Iris pigment epithelial cell (primary cell): Measurements from ENCODE around the gene TXNRD1.

ENCODE experiments used
- DNase-seq: peaks from one replicate; pipeline ENCODE4 v3.0.0-alpha.2; 2011; ENCODE audit warnings: low read depth

Gene TXNRD1

GRCh38 chr12:104350211-104351056, 134.9 kb downstream of the TXNRD1 start:
- no peak for DNase-seq

GRCh38 chr12:104351057-104351983, 135.7 kb downstream of the TXNRD1 start:
- no peak for DNase-seq

DNA sequence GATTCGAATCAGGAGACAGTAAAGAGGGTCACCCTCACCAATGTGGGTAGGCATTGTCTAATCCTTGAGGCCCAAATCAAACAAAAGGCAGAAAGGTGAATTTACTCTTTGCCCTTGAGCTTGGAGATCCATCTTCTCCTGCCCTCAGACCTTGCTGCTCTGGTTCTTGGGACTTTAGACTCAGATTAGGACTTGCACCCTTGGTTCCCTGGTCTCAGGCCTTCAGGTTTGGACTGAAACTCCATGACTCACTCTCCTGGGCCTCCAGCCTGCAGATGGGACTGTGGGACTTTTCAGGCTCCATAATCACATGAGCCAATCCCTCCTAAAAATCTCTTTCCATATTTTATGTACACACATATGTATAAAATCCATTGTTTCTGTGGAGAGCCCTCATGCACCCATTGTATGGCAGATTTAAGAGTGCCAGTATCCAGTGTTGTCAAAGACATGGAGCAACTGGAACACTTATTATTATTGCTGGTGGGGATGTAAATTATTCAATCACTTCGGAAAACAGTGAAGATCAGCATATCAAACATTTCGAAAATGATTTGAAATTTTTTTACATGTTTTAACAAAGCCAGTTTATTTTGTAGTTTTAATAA, 136.6 kb downstream of the TXNRD1 start:
- DNase-seq: peak; percentile 63

- no peak for DNase-seq
Measured at GRCh38 chr12:104353012-104353981, 137.7 kb downstream of the TXNRD1 start.

- no peak for DNase-seq
Measured at GRCh38 chr12:104354167-104354867, 138.7 kb downstream of the TXNRD1 start.

DNA sequence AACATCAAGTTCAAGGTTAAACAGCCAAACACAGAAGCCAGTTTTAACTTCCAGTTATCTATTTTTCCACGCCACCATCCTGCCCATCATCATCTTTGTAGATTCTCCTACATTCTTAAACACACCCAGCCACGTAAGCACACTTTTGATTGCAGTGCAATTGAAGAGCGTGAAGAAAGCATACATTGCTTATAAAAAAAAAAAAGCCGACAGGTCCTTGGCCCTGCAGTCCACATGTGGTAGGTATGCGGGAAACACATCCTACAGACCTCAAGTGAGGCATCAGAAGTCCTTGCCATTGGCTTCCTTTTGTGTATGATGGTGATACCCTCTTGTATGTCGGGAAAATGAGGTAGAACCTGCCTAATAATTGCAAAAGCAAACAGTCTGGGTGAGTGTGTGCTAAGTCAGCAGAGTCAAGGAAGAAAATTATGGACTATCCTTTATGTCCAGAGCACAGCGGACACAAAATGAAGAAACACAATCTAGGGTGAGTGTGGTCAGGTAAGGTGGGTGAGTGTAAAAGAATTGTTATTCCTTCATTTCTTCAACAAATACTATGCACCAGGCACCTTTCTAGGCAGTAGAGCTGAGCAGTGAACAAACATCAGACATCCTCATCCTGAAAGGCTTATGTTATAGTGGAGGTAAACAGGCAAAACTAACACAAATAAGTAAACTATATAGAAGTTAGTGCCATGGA, 139.4 kb downstream of the TXNRD1 start:
- no peak for DNase-seq

DNA sequence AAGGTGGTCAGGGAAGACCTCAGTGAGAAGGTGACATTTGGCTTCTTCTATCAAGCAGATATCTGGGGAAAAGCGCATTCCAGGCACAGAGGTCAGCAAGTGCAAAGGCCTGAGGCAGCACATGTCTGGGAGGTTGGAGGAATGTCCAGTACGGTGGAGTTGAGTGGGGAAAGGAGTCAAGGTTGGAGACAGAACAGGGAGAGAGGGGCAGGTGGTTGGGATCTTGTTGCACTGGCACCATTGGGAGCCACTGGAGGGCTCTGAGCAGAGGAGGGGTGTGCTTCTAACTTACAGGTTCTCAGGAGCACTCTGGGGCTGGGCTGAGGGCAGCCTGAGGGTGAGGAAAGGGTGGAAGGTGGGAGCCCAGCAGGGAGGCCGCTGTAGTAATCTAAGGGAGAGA, 140.1 kb downstream of the TXNRD1 start:
- no peak for DNase-seq

- peak; percentile 36 for DNase-seq
Measured at GRCh38 chr12:104356231-104357115, 140.9 kb downstream of the TXNRD1 start.

- peak; percentile 85 for DNase-seq
Measured at GRCh38 chr12:104357421-104357952, 141.9 kb downstream of the TXNRD1 start.

- DNase-seq: peak; percentile 58
Measured at GRCh38 chr12:104358353-104359003, 142.9 kb downstream of the TXNRD1 start.

DNA sequence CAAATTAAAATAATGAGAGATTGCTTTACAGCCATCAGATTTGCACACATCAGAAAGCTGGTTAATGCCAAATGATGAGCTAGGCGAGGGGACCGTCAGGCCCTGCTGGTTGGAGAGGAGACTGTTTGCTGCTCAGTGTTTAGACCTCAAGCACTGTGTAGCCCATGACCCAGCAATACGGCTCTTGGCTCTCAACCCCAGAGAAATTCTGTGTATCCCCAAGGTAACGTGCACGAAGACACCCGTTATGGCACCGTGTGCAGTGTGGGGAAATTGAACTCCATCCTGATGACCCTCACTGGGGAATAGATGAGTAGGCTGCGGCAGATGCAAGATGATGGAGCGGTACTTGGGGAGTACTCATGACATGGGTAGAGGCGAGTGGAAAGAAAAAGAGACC, 143.6 kb downstream of the TXNRD1 start:
- DNase-seq: no peak

DNA sequence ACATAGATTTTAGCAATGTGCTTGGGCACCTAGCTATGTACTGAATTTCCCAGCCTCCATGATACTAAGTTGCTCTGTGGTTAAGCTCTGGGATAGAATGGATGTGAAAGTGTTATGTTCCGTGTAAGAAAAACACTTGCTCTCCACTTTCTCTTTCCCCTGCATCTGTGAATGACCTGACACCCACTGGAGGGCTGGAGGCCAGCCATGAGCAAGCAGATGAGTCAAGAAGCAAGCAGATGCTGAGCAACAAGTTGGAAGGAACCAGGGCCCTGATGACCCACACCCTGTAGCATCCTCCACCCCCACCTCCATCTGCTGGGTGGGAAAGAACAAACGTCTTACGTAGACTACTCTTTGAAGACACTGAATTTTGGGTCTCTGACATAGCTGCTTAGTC, 144.6 kb downstream of the TXNRD1 start:
- DNase-seq: peak; percentile 82

- peak; percentile 81 for DNase-seq
Measured at GRCh38 chr12:104360983-104361707, 145.6 kb downstream of the TXNRD1 start.

- DNase-seq: no peak
Measured at GRCh38 chr12:104365921-104366410, 150.4 kb downstream of the TXNRD1 start.

DNA sequence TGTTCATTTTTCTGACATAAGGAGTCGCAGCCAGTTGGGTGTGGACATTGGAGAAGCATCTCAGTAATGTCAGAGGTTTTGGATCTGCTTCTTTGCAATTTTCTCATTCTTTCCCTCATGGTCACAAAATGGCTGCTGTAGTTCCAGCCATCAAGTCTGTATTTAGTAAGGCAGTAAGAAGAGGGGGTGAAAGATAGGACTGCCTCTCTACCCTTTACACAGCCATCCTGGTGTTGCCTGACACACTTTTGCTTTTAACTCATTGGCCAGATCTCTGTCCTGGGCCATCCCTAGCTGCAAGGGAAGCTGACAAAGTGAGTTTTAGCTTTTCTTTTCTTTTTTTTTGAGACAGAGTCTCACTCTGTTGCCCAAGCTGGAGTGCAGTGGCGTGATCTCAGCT, 154.1 kb downstream of the TXNRD1 start:
- DNase-seq: no peak

DNA sequence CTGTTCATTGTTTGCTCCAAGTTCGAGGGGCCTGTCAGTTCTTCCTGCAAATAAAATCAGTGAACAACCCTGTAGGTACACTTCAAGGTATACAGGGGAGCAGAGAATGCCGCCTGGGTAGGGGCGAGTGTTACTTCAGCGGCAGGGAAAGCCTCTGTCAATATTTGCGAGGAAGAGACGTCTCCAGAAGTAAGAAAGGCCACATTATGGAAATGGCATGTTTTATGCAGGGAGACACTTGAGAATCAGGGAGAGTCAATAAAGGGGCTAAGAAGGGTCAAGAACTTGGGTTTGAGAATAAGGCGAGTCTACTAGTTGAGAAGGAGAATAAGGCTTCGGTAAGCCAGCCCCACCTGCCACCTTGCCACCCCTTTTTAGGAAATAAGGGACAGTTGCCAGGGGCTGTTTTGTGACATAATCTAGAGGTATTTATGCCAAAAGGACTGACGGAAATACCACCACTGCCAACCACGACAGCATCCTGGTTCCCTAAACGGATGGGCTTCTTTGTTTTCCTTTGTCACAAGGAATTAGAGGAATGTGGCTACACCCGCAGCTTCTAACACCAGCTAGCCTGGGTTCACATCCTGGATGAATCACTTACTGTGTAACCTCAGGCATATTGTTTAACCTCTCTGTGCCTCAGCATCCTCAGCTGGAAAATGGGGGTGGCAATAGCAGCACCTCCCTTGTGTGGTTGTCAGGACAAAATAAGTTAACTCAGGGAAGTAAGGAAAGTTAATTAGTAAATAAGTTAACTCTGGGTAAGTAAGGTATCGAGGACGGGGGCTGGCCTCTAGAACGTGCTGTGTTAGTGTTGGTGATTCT, 155.7 kb downstream of the TXNRD1 start:
- DNase-seq: peak; percentile 59
